ENCODE measurements around the gene TSNAXIP1. TPM values are rescaled to one million over a fixed set of nuclear protein-coding genes. Genes with fewer than 3 reads are reported as not detected.
"Not testable (repeated sequence)": the region's sequence is repeated elsewhere in the genome, so short reads cannot be mapped to it uniquely, and the experiment has no call there.

Gene TSNAXIP1
- total RNA-seq, 1 donor from 2014 or later: 4.1 TPM

- peak; percentile 98 for DNase-seq (ENCODE audit: extremely low spot score, unreplicated experiment)
- no peaks in the 10 kb centered on the region for H3K9me3 Mint-ChIP-seq (ENCODE audit: unreplicated experiment)
- H3K4me1 Mint-ChIP-seq (ENCODE audit: unreplicated experiment): peaks cover 10% of the 10 kb centered on the region
- no peak for TF ChIP-seq CTCF (IDR thresholded peaks at IDR 0.05)
- peak overlapping the region; percentile 90 for H3K4me3 Mint-ChIP-seq (ENCODE audit: unreplicated experiment)
- peak overlapping the region; percentile 68 for H3K27ac Mint-ChIP-seq (ENCODE audit: unreplicated experiment)
- H3K27me3 Mint-ChIP-seq (ENCODE audit: unreplicated experiment): no peaks in the 10 kb centered on the region
- H3K36me3 Mint-ChIP-seq (ENCODE audit: unreplicated experiment): peaks cover 13% of the 10 kb centered on the region
Measured at GRCh38 chr16:67833415-67834241, 26.9 kb downstream of the TSNAXIP1 start.

DNA sequence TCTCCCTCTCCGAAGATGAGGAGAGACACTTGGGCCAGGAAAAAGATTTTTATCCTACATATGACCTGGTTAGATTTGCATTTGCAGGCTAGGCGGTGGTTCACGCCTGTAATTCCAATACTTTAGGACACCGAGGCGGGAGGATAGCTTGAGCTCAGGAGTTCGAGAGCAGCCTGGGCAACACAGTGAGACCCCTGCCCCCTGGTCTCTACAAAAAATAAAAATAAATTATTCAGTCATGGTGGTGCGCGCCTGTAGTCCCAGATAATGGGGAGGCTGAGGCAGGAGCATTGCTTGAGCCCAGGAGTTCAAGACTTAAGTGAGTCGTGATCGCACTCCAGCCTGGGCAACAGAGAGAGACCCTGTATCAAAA is 27.5 kb downstream of the TSNAXIP1 start:
- Mint-ChIP-seq H3K4me1 (ENCODE audit: unreplicated experiment) (peaks cover 10% of the 10 kb centered on the region), H3K4me3 (ENCODE audit: unreplicated experiment) (peak overlapping the region; percentile 90), H3K27me3 (ENCODE audit: unreplicated experiment) (no peaks in the 10 kb centered on the region), H3K36me3 (ENCODE audit: unreplicated experiment) (peaks cover 9% of the 10 kb centered on the region), H3K9me3 (ENCODE audit: unreplicated experiment) (no peaks in the 10 kb centered on the region), H3K27ac (ENCODE audit: unreplicated experiment) (no peak overlapping the region)
- TF ChIP-seq CTCF (IDR thresholded peaks at IDR 0.05): no peak
- DNase-seq (ENCODE audit: extremely low spot score, unreplicated experiment): no peak

GRCh38 chr16:67837190-67837589 is 30.5 kb downstream of the TSNAXIP1 start:
- H3K27ac Mint-ChIP-seq (ENCODE audit: unreplicated experiment); H3K36me3 Mint-ChIP-seq (ENCODE audit: unreplicated experiment); H3K9me3 Mint-ChIP-seq (ENCODE audit: unreplicated experiment); H3K27me3 Mint-ChIP-seq (ENCODE audit: unreplicated experiment); DNase-seq (ENCODE audit: extremely low spot score, unreplicated experiment); H3K4me3 Mint-ChIP-seq (ENCODE audit: unreplicated experiment): not testable (repeated sequence)
- H3K4me1 Mint-ChIP-seq (ENCODE audit: unreplicated experiment): peaks cover 14% of the 10 kb centered on the region

- no peak overlapping the region for H3K27ac Mint-ChIP-seq (ENCODE audit: unreplicated experiment)
- no peaks in the 10 kb centered on the region for H3K27me3 Mint-ChIP-seq (ENCODE audit: unreplicated experiment)
- no peaks in the 10 kb centered on the region for H3K36me3 Mint-ChIP-seq (ENCODE audit: unreplicated experiment)
- H3K4me3 Mint-ChIP-seq (ENCODE audit: unreplicated experiment): no peak overlapping the region
- H3K4me1 Mint-ChIP-seq (ENCODE audit: unreplicated experiment): peaks cover 11% of the 10 kb centered on the region
- no peak for DNase-seq (ENCODE audit: extremely low spot score, unreplicated experiment)
- TF ChIP-seq CTCF (IDR thresholded peaks at IDR 0.05): no peak
- H3K9me3 Mint-ChIP-seq (ENCODE audit: unreplicated experiment): no peaks in the 10 kb centered on the region
Measured at GRCh38 chr16:67837811-67838210, 31.1 kb downstream of the TSNAXIP1 start.

GRCh38 chr16:67841198-67841815 is 34.6 kb downstream of the TSNAXIP1 start:
- no peak for TF ChIP-seq CTCF (IDR thresholded peaks at IDR 0.05)
- Mint-ChIP-seq H3K4me3 (ENCODE audit: unreplicated experiment) (peak overlapping the region; percentile 92), H3K36me3 (ENCODE audit: unreplicated experiment) (no peaks in the 10 kb centered on the region), H3K27ac (ENCODE audit: unreplicated experiment) (peak overlapping the region; percentile 99), H3K4me1 (ENCODE audit: unreplicated experiment) (peaks cover 39% of the 10 kb centered on the region), H3K27me3 (ENCODE audit: unreplicated experiment) (no peaks in the 10 kb centered on the region), H3K9me3 (ENCODE audit: unreplicated experiment) (no peaks in the 10 kb centered on the region)
- no peak for DNase-seq (ENCODE audit: extremely low spot score, unreplicated experiment)

Measured in osteocyte (in vitro differentiated cells).